ENCODE results near the gene PODXL2.

GRCh38 chr3:127690823-127691452 lies 62.0 kb downstream of the PODXL2 start:
- TF ChIP-seq CTCF (IDR thresholded peaks at IDR 0.05) (peak in 3 of 4 experiments; percentile 12 to 45 (median 32)), POLR2A (IDR thresholded peaks at IDR 0.05) (no peak)

Data from uterus (tissue), 2 donors.